IMR-90 (cell line): Measurements from ENCODE around the gene KCNE5. TPM values are rescaled to one million over a fixed set of nuclear protein-coding genes. Genes with fewer than 3 reads are reported as not detected.

Source experiments
- ATAC-seq: fragments of 200-7000 bp; cut with Tn5 transposase; 2 replicates; pipeline ENCODE4 v1.9.1; 2020; ENCODE audit warnings: low read depth, mild to moderate bottlenecking, moderate library complexity
- BruUV-seq: library from RNA; stranded (reverse); fragments of 400-500 nt; replicated peaks from 2 replicates; lab custom pipeline; 2021; lab: Mats Ljungman, UMichigan
- CTCF ChIA-PET: fragments of 300-600 bp; formaldehyde crosslinking; extraction: SDS; loops from one replicate; lab custom pipeline; 2021; ENCODE audit warnings: antibody characterized with exemption; lab: Yijun Ruan, JAX
- POLR2A ChIA-PET: fragments of 300-600 bp; sonication (Branson Sonifier 250); formaldehyde crosslinking; loops from one replicate; lab custom pipeline; 2022; ENCODE audit warnings: antibody characterized with exemption; ENCODE audit not compliant: unreplicated experiment; lab: Charles Lee
- DNase-seq: peaks from one replicate; pipeline ENCODE4 v3.0.0; 2013
- H2AFZ ChIP-seq: replicated peaks from 2 replicates; pipeline ENCODE3; 2013; ENCODE audit warnings: low read length, mild to moderate bottlenecking; ENCODE audit not compliant: poor library complexity
- H2AK5ac ChIP-seq: 2 replicates; pipeline ENCODE4 v1.6.1; 2013; ENCODE audit warnings: low read depth, low read length, inconsistent platforms
- H2AK9ac ChIP-seq: replicated peaks from 2 replicates; pipeline ENCODE3; 2013; ENCODE audit warnings: mild to moderate bottlenecking, low read depth, low read length, moderate library complexity; ENCODE audit not compliant: poor library complexity
- H2BK120ac ChIP-seq: 2 replicates; pipeline ENCODE4 v1.6.1; 2013; ENCODE audit warnings: low read depth, low read length, inconsistent platforms
- H2BK15ac ChIP-seq: 3 replicates; pipeline ENCODE4 v1.6.1; 2013; ENCODE audit warnings: low read depth, low read length, inconsistent platforms
- H2BK20ac ChIP-seq: 2 replicates; pipeline ENCODE4 v1.6.1; 2013; ENCODE audit warnings: low read depth, mild to moderate bottlenecking, inconsistent platforms, low read length, moderate library complexity
- H2BK5ac ChIP-seq: 2 replicates; pipeline ENCODE4 v1.6.1; 2013; ENCODE audit warnings: mild to moderate bottlenecking, low read depth, low read length, inconsistent platforms; ENCODE audit not compliant: poor library complexity, severe bottlenecking
- H3K14ac ChIP-seq: replicated peaks from 2 replicates; pipeline ENCODE4 v1.6.1; 2013; ENCODE audit warnings: low read depth, low read length, inconsistent platforms
- H3K18ac ChIP-seq: 2 replicates; pipeline ENCODE4 v1.6.1; 2013; ENCODE audit warnings: low read depth, low read length, control low read depth
- H3K23ac ChIP-seq: 2 replicates; pipeline ENCODE4 v1.6.1; 2013; ENCODE audit warnings: low read depth, low read length, inconsistent platforms
- H3K27ac ChIP-seq: 2 replicates; pipeline ENCODE4 v1.5.1; 2013; ENCODE audit warnings: mild to moderate bottlenecking, control low read depth, low read length; ENCODE audit not compliant: insufficient read depth
- H3K27me3 ChIP-seq: 2 replicates; pipeline ENCODE4 v1.6.1; 2013; ENCODE audit warnings: low read length; ENCODE audit not compliant: control insufficient read depth, insufficient read depth
- H3K36me3 ChIP-seq: 2 replicates; pipeline ENCODE4 v1.6.1; 2013; ENCODE audit warnings: low read length, mixed read lengths; ENCODE audit not compliant: control insufficient read depth, insufficient read depth
- H3K4ac ChIP-seq: 2 replicates; pipeline ENCODE4 v1.6.1; 2013; ENCODE audit warnings: low read depth, low read length, inconsistent platforms
- H3K4me1 ChIP-seq: 2 replicates; pipeline ENCODE4 v1.6.1; 2013; ENCODE audit warnings: low read length, mixed read lengths; ENCODE audit not compliant: control insufficient read depth, insufficient read depth
- H3K4me2 ChIP-seq: 2 replicates; pipeline ENCODE4 v1.6.1; 2013; ENCODE audit warnings: low read depth, mild to moderate bottlenecking, control low read depth, low read length, moderate library complexity
- H3K4me3 ChIP-seq: 2 replicates; pipeline ENCODE4 v1.5.1; 2013; ENCODE audit warnings: low read depth, mild to moderate bottlenecking, control low read depth, low read length, moderate library complexity; ENCODE audit not compliant: insufficient read depth
- H3K56ac ChIP-seq: 2 replicates; pipeline ENCODE4 v1.6.1; 2013; ENCODE audit warnings: low read length, inconsistent platforms; ENCODE audit not compliant: insufficient read depth; ENCODE audit errors: extremely low read depth
- H3K79me1 ChIP-seq, 2 experiments: 2 replicates each; pipeline ENCODE4 v1.6.1; 2013; ENCODE audit warnings: low read length in 2 of 2, inconsistent platforms in 1 of 2, low read depth in 1 of 2
- H3K9ac ChIP-seq: 2 replicates; pipeline ENCODE4 v1.6.1; 2013; ENCODE audit warnings: low read depth, low read length, control low read depth
- H3K9me1 ChIP-seq: 2 replicates; pipeline ENCODE4 v1.6.1; 2013; ENCODE audit warnings: low read length, inconsistent platforms; ENCODE audit not compliant: insufficient read depth
- H3K9me3 ChIP-seq: 2 replicates; pipeline ENCODE4 v1.6.1; 2013; ENCODE audit warnings: low read length; ENCODE audit not compliant: control insufficient read depth, insufficient read depth
- H4K20me1 ChIP-seq: 2 replicates; pipeline ENCODE4 v1.6.1; 2013; ENCODE audit warnings: low read length, inconsistent platforms; ENCODE audit not compliant: insufficient read depth
- H4K5ac ChIP-seq: 2 replicates; pipeline ENCODE4 v1.6.1; 2013; ENCODE audit warnings: mild to moderate bottlenecking, low read depth, low read length, control low read depth
- H4K8ac ChIP-seq, 2 experiments: 2 replicates each; pipeline ENCODE4 v1.6.1; 2013; ENCODE audit warnings: low read depth in 2 of 2, low read length in 2 of 2, control low read depth in 1 of 2, inconsistent platforms in 1 of 2
- H4K91ac ChIP-seq: 2 replicates; pipeline ENCODE4 v1.6.1; 2013; ENCODE audit warnings: low read depth, low read length, inconsistent platforms; ENCODE audit not compliant: insufficient read depth
- BHLHE40 ChIP-seq: fragments of 150-350 bp; IDR thresholded peaks from 2 replicates; pipeline ENCODE4 v1.6.1; 2016; ENCODE audit warnings: mild to moderate bottlenecking, low read depth, low read length
- CEBPB ChIP-seq: IDR thresholded peaks from 2 replicates; pipeline ENCODE4 v1.6.1; 2012; ENCODE audit warnings: low read depth, low read length, improper control_type of control experiment
- CHD1 ChIP-seq: IDR thresholded peaks from 2 replicates; pipeline ENCODE4 v1.6.1; 2012; ENCODE audit warnings: low read depth, low read length, improper control_type of control experiment
- CTCF ChIP-seq: conservative IDR thresholded peaks from 2 replicates; pipeline ENCODE4 v1.5.1; 2012; ENCODE audit warnings: mild to moderate bottlenecking, low read depth, low read length, improper control_type of control experiment
- ELK1 ChIP-seq: fragments of 150-350 bp; IDR thresholded peaks from 2 replicates; pipeline ENCODE4 v1.6.1; 2016; ENCODE audit warnings: low read depth, mild to moderate bottlenecking, low read length, moderate library complexity, borderline replicate concordance
- FOS ChIP-seq: fragments of 150-350 bp; IDR thresholded peaks from 2 replicates; pipeline ENCODE4 v1.6.1; 2016; ENCODE audit warnings: low read depth, low read length
- MAFK ChIP-seq: IDR thresholded peaks from 2 replicates; pipeline ENCODE4 v1.6.1; 2012; ENCODE audit warnings: low read depth, low read length, improper control_type of control experiment
- MAZ ChIP-seq: IDR thresholded peaks from 2 replicates; pipeline ENCODE4 v1.6.1; 2012; ENCODE audit warnings: low read depth, mild to moderate bottlenecking, low read length, improper control_type of control experiment, moderate library complexity, borderline replicate concordance
- POLR2A ChIP-seq: IDR thresholded peaks from 2 replicates; pipeline ENCODE4 v1.6.1; 2012; ENCODE audit warnings: mild to moderate bottlenecking, low read depth, low read length
- RAD21 ChIP-seq: IDR thresholded peaks from 2 replicates; pipeline ENCODE4 v1.6.1; 2012; ENCODE audit warnings: low read length, improper control_type of control experiment
- RCOR1 ChIP-seq: IDR thresholded peaks from 2 replicates; pipeline ENCODE4 v1.6.1; 2012; ENCODE audit warnings: mild to moderate bottlenecking, low read length, improper control_type of control experiment; ENCODE audit not compliant: insufficient replicate concordance
- RFX5 ChIP-seq: IDR thresholded peaks from 2 replicates; pipeline ENCODE4 v1.8.0; 2012; ENCODE audit warnings: low read depth, mild to moderate bottlenecking, low read length, moderate library complexity
- SMC3 ChIP-seq: fragments of 150-350 bp; IDR thresholded peaks from 2 replicates; pipeline ENCODE4 v1.6.1; 2016; ENCODE audit warnings: low read depth, mild to moderate bottlenecking, antibody characterized with exemption, low read length, moderate library complexity
- USF2 ChIP-seq: fragments of 150-350 bp; IDR thresholded peaks from 2 replicates; pipeline ENCODE4 v1.6.1; 2017; ENCODE audit warnings: mild to moderate bottlenecking, antibody characterized with exemption, low read length, low read depth
- WGBS, 2 experiments: methylation state at CpG; one replicate each; pipeline versions ENCODE4 v1.1.5 to v1.1.7; 2013; ENCODE audit warnings: missing lambda C conversion rate in 2 of 2; ENCODE audit not compliant: insufficient read length in 1 of 2; ENCODE audit errors: extremely low coverage in 2 of 2; 5-methylcytosine and 5-hydroxymethylcytosine counted together
- dilution Hi-C: fragments of 300-500 bp; cut with HindIII; formaldehyde crosslinking; loops from one replicate; pipeline ENCODE4 v1.14.3; 2018; ENCODE audit warnings: low sequenced_read_pairs; ENCODE audit not compliant: unreplicated experiment
- in situ Hi-C: fragments of 300-500 bp; cut with MboI; formaldehyde crosslinking; loops from 3 replicates; pipeline ENCODE4 v1.14.3; 2019; ENCODE audit warnings: low sequenced_read_pairs, inconsistent platforms, mixed read lengths
- intact Hi-C: fragments of 100-400 bp; cut with micrococcal nuclease; formaldehyde crosslinking; loops from 2 replicates; pipeline ENCODE4 v1.10.0; 2022
- polyA plus RNA-seq, 3 experiments: library from polyadenylated mRNA; depleted of rRNA; stranded (reverse); fragments of >200 nt; gene quantifications; 2 replicates each; pipeline ENCODE4 v1.2.3, GENCODE V29; 2012; ENCODE audit warnings: low replicate concordance in 1 of 3
- total RNA-seq: library from RNA; depleted of rRNA; stranded (reverse); fragments of >200 nt; gene quantifications from 2 replicates; pipeline ENCODE4 v1.2.3, GENCODE V29; 2012

The KCNE5 gene
- total and polyA plus RNA-seq, 2 of the 4 experiments (the other 2 are of a cell fraction), result 0.15 to 0.18 TPM

GRCh38 chrX:109643687-109644086 is 18.7 kb upstream of the KCNE5 start:
- H2AFZ ChIP-seq, result no peak overlapping the region
- no peaks in the 10 kb centered on the region for H3K9me1 ChIP-seq
- CTCF ChIA-PET, result no interaction called here
- ATAC-seq (no peak), DNase-seq (no peak)
- H2AK9ac ChIP-seq, result no peak overlapping the region
- H2BK20ac ChIP-seq, result no peak overlapping the region
- H3K27me3 ChIP-seq, result no peaks in the 10 kb centered on the region; the same call in 1 of the 2 replicates
- no TSS peak for BruUV-seq
- intact Hi-C loops, result no loop called here
- H3K36me3 ChIP-seq, result no peaks in the 10 kb centered on the region
- no peak overlapping the region for H3K14ac ChIP-seq
- in situ Hi-C loops, result no loop called here
- no peak overlapping the region for H2BK15ac ChIP-seq
- H3K27ac ChIP-seq, result no peak overlapping the region
- no peak overlapping the region for H4K8ac ChIP-seq
- TF ChIP-seq USF2 (no peak), RFX5 (no peak), POLR2A (no peak), CTCF (no peak), ELK1 (no peak), RCOR1 (no peak), SMC3 (no peak), MAFK (no peak), RAD21 (no peak), CEBPB (no peak), FOS (no peak), MAZ (no peak), BHLHE40 (no peak), CHD1 (no peak)
- 0 out of 4 replicates have a peak, but pooled peaks cover 0 to 3% of the 10 kb centered on the region in 2 experiments for H3K79me1 ChIP-seq
- no peak overlapping the region for H3K56ac ChIP-seq
- H3K9me3 ChIP-seq, result no peaks in the 10 kb centered on the region
- dilution Hi-C loops, result no loop called here
- H2BK120ac ChIP-seq, result no peak overlapping the region
- H4K5ac ChIP-seq, result no peak overlapping the region
- peaks cover 2% of the 10 kb centered on the region; the same call in 1 of the 2 replicates for H4K20me1 ChIP-seq
- H3K9ac ChIP-seq, result no peak overlapping the region
- no peak overlapping the region for H3K23ac ChIP-seq
- H3K4me3 ChIP-seq, result no peak overlapping the region
- 17% methylated on average over 1 of the region's 2 CpGs; no CpG with 5 or more reads in 1 of the 2 experiments for WGBS, 2 experiments
- H2AK5ac ChIP-seq, result no peak overlapping the region
- H2BK5ac ChIP-seq, result no peak overlapping the region
- POLR2A ChIA-PET, result no interaction called here
- H3K4me1 ChIP-seq, result no peaks in the 10 kb centered on the region
- H4K91ac ChIP-seq, result no peak overlapping the region
- H3K4me2 ChIP-seq, result no peak overlapping the region
- H3K4ac ChIP-seq, result no peak overlapping the region
- no peak overlapping the region for H3K18ac ChIP-seq
